Left lung (tissue), 10 donors: Measurements from ENCODE around the gene ECSIT. TPM values are rescaled to one million over a fixed set of nuclear protein-coding genes. Genes with fewer than 3 reads are reported as not detected.

Experiments
- ATAC-seq: fragments of 200-7000 bp; cut with Tn5 transposase; one replicate; pipeline ENCODE4 v1.9.1; 2020; ENCODE audit warnings: moderate library complexity
- DNase-seq, 4 donors: peaks; one replicate each; pipeline ENCODE4 v3.0.0-alpha.2; 2013 to 2020
- H3K27ac ChIP-seq, 2 donors: fragments of 200-600 bp; sonication (generic) in 1 of 2; one replicate each; pipeline versions ENCODE4 v1.5.0 to v1.8.0; 2020 to 2021
- H3K27me3 ChIP-seq, 2 donors: fragments of 200-600 bp; sonication (generic) in 1 of 2; one replicate each; pipeline versions ENCODE4 v1.5.0 to v1.8.0; 2020 to 2021
- H3K36me3 ChIP-seq, 2 donors: fragments of 200-600 bp; sonication (generic) in 1 of 2; one replicate each; pipeline versions ENCODE4 v1.5.0 to v1.8.0; 2020 to 2021
- H3K4me1 ChIP-seq, 2 donors: fragments of 200-600 bp; one replicate each; pipeline ENCODE4 v1.8.0; 2021
- H3K4me3 ChIP-seq, 2 donors: fragments of 200-600 bp; sonication (generic) in 1 of 2; one replicate each; pipeline versions ENCODE4 v1.5.0 to v1.8.0; 2020 to 2021; ENCODE audit warnings: mild to moderate bottlenecking in 1 of 2
- H3K9me3 ChIP-seq, 2 donors: fragments of 200-600 bp; sonication (generic) in 1 of 2; one replicate each; pipeline versions ENCODE4 v1.5.0 to v1.8.0; 2020 to 2021
- CTCF ChIP-seq, 2 donors: fragments of 200-600 bp; sonication (generic) in 1 of 2; IDR thresholded peaks; one replicate each; pipeline versions ENCODE4 v1.5.0 to v1.8.0; 2021; ENCODE audit warnings: antibody characterized with exemption in 2 of 2
- intact Hi-C, 2 donors: fragments of 100-400 bp; cut with DNase I; formaldehyde crosslinking; loops; one replicate each; pipeline versions ENCODE4 v1.11.2 to v1.14.2; 2022
- polyA plus RNA-seq, 6 donors: library from polyadenylated mRNA; unstranded; fragments of 120-200 nt; gene quantifications; one replicate each; pipeline ENCODE4 v1.2.1, GENCODE V29; 2013; ENCODE audit not compliant: insufficient read length in 6 of 6
- total RNA-seq, 2 donors: library from RNA; stranded (reverse); fragmentation: NEBNext Ultra II Directional; extraction: Animal tissue kit (Norgen Biotek cat#: 25700); gene quantifications; one replicate each; pipeline ENCODE4 v1.2.1, GENCODE V29; 2021
- donor health status: DM: no; HTN: yes; CAD: no.
- donor health status: DM: no; HTN: no; CAD: no.

The ECSIT gene
- total and polyA plus RNA-seq, 8 donors: 32.6 to 44.6 (median 36.6) TPM

DNA sequence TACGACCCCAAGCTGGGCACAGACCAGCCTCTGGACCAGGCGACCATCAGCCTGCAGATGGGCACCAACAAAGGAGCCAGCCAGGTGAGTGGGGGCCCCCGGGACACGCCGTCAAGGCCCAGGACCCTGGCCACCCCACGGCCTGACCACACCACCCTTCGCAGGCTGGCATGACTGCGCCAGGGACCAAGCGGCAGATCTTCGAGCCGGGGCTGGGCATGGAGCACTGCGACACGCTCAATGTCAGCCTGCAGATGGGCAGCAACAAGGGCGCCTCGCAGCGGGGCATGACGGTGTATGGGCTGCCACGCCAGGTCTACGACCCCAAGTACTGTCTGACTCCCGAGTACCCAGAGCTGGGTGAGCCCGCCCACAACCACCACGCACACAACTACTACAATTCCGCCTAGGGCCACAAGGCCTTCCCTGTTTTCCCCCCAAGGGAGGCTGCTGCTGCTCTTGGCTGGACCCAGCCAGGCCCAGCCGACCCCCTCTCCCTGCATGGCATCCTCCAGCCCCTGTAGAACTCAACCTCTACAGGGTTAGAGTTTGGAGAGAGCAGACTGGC, 20.5 kb upstream of the ECSIT start:
- peaks cover 0 to 31% of the 10 kb centered on the region in 2 donors for H3K36me3 ChIP-seq
- TF ChIP-seq CTCF (IDR thresholded peaks at IDR 0.05): no peak
- no peaks in the 10 kb centered on the region for H3K9me3 ChIP-seq
- ATAC-seq (no peak), DNase-seq (no peak)
- H3K27me3 ChIP-seq: no peaks in the 10 kb centered on the region
- H3K27ac ChIP-seq: no peak overlapping the region
- no peak overlapping the region for H3K4me3 ChIP-seq
- H3K4me1 ChIP-seq: no peaks in the 10 kb centered on the region
- intact Hi-C loops: no loop called here

GRCh38 chr19:11547929-11548700, 19.2 kb upstream of the ECSIT start:
- Histone ChIP-seq H3K36me3 (peaks cover 0 to 19% of the 10 kb centered on the region in 2 donors), H3K27ac (no peak overlapping the region), H3K4me3 (no peak overlapping the region), H3K27me3 (no peaks in the 10 kb centered on the region), H3K9me3 (no peaks in the 10 kb centered on the region), H3K4me1 (no peaks in the 10 kb centered on the region)
- ATAC-seq (no peak), DNase-seq (no peak)
- TF ChIP-seq CTCF (IDR thresholded peaks at IDR 0.05): no peak
- intact Hi-C loops: no loop called here

DNA sequence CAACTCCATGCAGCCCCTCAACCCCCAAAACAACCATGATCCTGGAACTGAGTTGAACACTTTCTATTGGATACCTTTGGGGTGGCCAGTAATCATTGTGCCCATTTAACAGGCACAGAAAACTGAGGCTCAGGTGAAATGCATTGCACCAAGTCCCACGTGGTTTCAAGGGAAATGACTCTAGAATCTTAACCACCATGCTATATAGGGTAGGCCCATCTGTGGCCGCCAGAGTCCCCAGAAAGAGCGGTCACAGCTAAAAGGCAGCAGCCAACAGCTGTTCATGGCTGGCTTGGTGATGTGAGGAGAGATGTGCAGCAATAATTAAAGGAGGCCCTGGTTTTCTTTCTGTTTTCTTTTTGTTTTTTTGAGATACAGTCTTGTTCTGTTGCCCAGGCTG, 12.3 kb upstream of the ECSIT start:
- no peaks in the 10 kb centered on the region for H3K9me3 ChIP-seq
- H3K4me1 ChIP-seq: peaks cover 0 to 6% of the 10 kb centered on the region in 2 donors
- no peak overlapping the region for H3K4me3 ChIP-seq
- H3K36me3 ChIP-seq: no peaks in the 10 kb centered on the region
- peaks cover 8 to 33% of the 10 kb centered on the region in 2 donors for H3K27me3 ChIP-seq
- H3K27ac ChIP-seq: no peak overlapping the region
- intact Hi-C loops: no loop called here
- TF ChIP-seq CTCF (IDR thresholded peaks at IDR 0.05): no peak
- DNase-seq (no peak), ATAC-seq (no peak)

DNA sequence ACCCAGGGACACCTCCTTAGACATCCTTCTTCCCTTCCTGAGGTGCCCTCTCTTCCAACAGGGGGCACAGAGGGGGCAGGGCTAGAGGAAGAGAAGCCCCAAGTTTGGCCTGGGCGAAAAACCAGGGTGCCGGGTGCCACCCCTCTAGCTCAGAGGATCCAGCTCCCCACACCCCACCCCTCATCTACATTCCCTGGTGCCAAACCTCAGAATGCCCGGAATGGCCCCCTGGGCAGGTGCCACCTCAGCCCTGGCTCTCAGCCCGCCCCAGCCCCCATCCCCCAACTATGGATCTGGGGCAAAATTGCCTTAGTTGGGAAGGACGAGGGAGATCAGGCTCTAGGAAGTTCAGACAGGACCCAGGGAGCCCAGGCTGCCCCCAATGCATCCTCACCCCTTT, 11.7 kb upstream of the ECSIT start:
- no peaks in the 10 kb centered on the region for H3K9me3 ChIP-seq
- ATAC-seq (no peak), DNase-seq (no peak)
- H3K4me1 ChIP-seq: peaks cover 0 to 9% of the 10 kb centered on the region in 2 donors
- TF ChIP-seq CTCF (IDR thresholded peaks at IDR 0.05): no peak
- intact Hi-C loops: no loop called here
- H3K27me3 ChIP-seq: peaks cover 8 to 33% of the 10 kb centered on the region in 2 donors
- H3K36me3 ChIP-seq: no peaks in the 10 kb centered on the region
- H3K27ac ChIP-seq: no peak overlapping the region
- no peak overlapping the region for H3K4me3 ChIP-seq

DNA sequence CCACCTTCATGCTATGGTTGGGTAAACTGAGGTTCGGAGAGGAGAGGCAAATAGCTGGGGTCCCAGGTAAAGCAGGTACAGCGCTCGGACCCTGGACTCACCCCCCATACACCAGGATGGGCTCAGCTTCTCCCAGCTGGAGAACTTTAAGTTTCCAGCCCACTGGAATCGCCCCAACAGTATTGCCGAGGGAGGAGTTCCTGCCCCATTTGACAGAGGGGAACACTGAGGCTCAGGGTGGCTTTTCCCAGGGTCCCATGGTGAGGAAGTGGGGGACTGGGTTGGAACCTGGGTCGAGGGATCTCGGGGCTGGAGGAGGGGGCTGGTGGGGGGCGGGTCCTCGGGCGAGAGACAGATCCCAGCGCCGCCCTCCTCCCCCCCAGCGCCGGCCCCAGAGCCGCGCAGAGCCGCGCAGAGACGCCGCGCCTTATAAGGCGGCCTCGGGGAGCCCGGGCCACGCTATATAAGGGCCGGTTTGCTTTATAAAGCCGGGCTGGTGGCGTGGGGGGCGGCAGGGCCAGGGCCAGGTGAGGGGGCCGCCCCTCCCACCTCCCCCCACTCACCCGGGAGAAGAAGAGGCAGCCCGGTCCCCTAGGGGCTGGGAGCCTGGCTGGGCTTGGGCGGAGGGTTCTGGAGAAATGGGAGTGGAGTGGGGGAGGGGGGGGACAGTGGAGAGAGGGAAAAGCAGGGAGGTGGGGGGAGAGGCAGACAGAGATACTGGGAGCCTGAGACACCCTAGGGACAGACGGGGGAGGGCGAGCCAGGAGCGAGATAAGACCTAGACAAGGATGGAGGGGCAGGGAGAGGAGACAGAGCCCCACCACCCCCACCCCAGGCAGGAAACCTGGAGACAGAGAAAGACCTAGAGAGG, 10.8 kb upstream of the ECSIT start:
- Histone ChIP-seq H3K36me3 (no peaks in the 10 kb centered on the region), H3K27ac (no peak overlapping the region), H3K4me3 (peak overlapping the region; percentile 9 to 11), H3K9me3 (no peaks in the 10 kb centered on the region), H3K4me1 (peaks cover 0 to 14% of the 10 kb centered on the region in 2 donors), H3K27me3 (peaks cover 8 to 33% of the 10 kb centered on the region in 2 donors)
- DNase-seq (peak in 1 of 4 donors; percentile 25), ATAC-seq (no peak)
- intact Hi-C loops: no loop called here
- TF ChIP-seq CTCF (IDR thresholded peaks at IDR 0.05): no peak
